Activated naive CD4-positive, alpha-beta T cell treated with anti-CD3 and anti-CD28 coated beads for 36 hours (primary cell): ENCODE data around the gene ZMIZ1. TPM values are rescaled to one million over a fixed set of nuclear protein-coding genes. Genes with fewer than 3 reads are reported as not detected.

Experiments used
- CTCF ChIA-PET: fragments of 350-600 bp; sonication (Branson Sonifier 250); formaldehyde crosslinking; loops from one replicate; lab custom pipeline; 2021; ENCODE audit warnings: antibody characterized with exemption; lab: Charles Lee
- DNase-seq: peaks from one replicate; pipeline ENCODE4 v3.0.0-alpha.2; 2020
- H3K27ac Mint-ChIP-seq: one replicate; pipeline ENCODE4 v1.8.0; 2021; ENCODE audit warnings: mild to moderate bottlenecking, mixed read lengths
- H3K27me3 Mint-ChIP-seq: one replicate; pipeline ENCODE4 v1.8.0; 2021; ENCODE audit warnings: low read depth, mixed read lengths
- H3K36me3 Mint-ChIP-seq: one replicate; pipeline ENCODE4 v1.8.0; 2021; ENCODE audit warnings: low read depth, mixed read lengths
- H3K4me1 Mint-ChIP-seq: one replicate; pipeline ENCODE4 v1.8.0; 2021; ENCODE audit warnings: low read depth, mixed read lengths
- H3K4me3 Mint-ChIP-seq: one replicate; pipeline ENCODE4 v1.8.0; 2021; ENCODE audit warnings: mild to moderate bottlenecking, moderate library complexity, mixed read lengths
- H3K9me3 Mint-ChIP-seq: one replicate; pipeline ENCODE4 v1.8.0; 2021; ENCODE audit warnings: mixed read lengths
- intact Hi-C: fragments of 100-400 bp; cut with micrococcal nuclease; formaldehyde crosslinking; loops from one replicate; pipeline ENCODE4 v1.15.1; 2023
- total RNA-seq, 2 experiments: library from RNA; stranded (reverse); gene quantifications; one replicate each; pipeline ENCODE4 v1.2.3, GENCODE V29; 2021

ZMIZ1 gene
- total RNA-seq, 2 experiments from 2014 or later, result 15.6 to 18.3 TPM

DNA sequence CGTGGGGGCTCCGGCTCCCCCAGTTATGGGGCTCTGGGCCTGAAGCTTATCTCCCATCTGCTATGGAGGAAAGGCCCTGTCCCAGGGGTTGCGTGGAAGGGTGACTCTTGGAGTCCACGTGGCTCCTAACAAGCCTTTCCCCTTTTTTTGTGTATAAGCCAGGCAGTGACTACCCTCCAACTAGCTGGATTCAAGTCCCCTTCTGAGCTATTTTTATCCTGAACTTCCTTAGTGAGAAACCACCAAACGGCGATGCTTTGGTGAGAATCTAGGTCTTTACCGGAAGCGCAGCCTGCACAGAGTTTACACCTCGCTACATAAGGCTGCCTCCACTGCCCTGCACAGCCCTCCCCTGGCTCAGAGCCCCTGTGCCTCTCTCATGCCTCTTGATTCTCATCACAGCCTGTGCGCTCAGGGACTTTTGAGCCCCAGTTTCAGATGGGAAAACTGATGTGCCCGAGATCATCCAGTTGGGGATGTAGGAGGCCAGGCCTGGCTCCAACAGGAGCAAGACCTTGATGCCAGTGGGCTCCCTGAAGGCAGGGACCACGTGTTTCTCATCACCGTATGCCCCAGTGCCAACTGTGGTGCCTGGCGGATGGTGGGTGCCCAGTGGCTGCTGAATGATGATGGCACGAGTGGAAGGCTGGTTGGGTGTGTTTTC is 176.2 kb downstream of the ZMIZ1 start:
- intact Hi-C loops, result loop anchor here (1.0 to 10.0 kb wide), 4 partner anchors 41 to 957 kb away; partner anchors contain the start of genes NUTM2E and TMEM254
- DNase-seq, result peak; percentile 66
- peaks cover 11% of the 10 kb centered on the region for H3K36me3 Mint-ChIP-seq
- peak overlapping the region; percentile 80 for H3K4me3 Mint-ChIP-seq
- CTCF ChIA-PET, result interaction anchor here (0.6 to 1.3 kb wide), 6 partner anchors 13 to 223 kb away, joined by 3 to 5 read pairs (median 3); no protein-coding TSS in a partner anchor
- H3K4me1 Mint-ChIP-seq, result peaks cover 64% of the 10 kb centered on the region
- H3K27me3 Mint-ChIP-seq, result no peaks in the 10 kb centered on the region
- peak overlapping the region; percentile 80 for H3K27ac Mint-ChIP-seq
- H3K9me3 Mint-ChIP-seq, result no peaks in the 10 kb centered on the region

GRCh38 chr10:79245539-79246208 is 176.9 kb downstream of the ZMIZ1 start:
- H3K4me3 Mint-ChIP-seq, result peak overlapping the region; percentile 80
- peaks cover 11% of the 10 kb centered on the region for H3K36me3 Mint-ChIP-seq
- intact Hi-C loops, result loop anchor here (10.0 kb wide), 2 partner anchors 579 to 829 kb away; partner anchors contain the start of genes NUTM2E and TMEM254
- CTCF ChIA-PET, result interaction anchor here (0.6 to 1.1 kb wide), 2 partner anchors 10 to 190 kb away, joined by 4 to 5 read pairs; no protein-coding TSS in a partner anchor
- H3K4me1 Mint-ChIP-seq, result peaks cover 68% of the 10 kb centered on the region
- no peaks in the 10 kb centered on the region for H3K27me3 Mint-ChIP-seq
- peak overlapping the region; percentile 80 for H3K27ac Mint-ChIP-seq
- H3K9me3 Mint-ChIP-seq, result no peaks in the 10 kb centered on the region
- DNase-seq, result no peak

DNA sequence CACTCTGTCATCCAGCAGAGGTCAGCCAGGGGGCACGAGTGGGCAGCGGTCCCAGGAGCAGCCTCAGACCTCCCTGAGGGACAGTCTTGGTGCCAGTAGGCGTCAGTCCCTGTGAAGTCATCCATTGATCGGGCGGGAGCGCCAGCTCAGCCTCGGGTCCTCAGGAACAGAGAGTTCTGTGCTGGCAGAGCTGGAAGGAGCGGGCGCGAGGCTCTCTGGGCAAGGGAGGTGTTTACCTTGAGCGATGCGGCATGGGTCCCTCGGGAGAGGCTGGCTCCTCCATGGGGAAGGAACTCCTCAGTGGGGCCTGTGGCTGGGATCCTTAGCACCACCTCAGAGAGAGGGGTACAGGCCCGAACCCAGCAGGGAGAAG is 177.4 kb downstream of the ZMIZ1 start:
- Mint-ChIP-seq H3K9me3 (no peaks in the 10 kb centered on the region), H3K36me3 (peaks cover 11% of the 10 kb centered on the region), H3K27ac (no peak overlapping the region), H3K4me1 (peaks cover 67% of the 10 kb centered on the region), H3K4me3 (no peak overlapping the region), H3K27me3 (no peaks in the 10 kb centered on the region)
- no peak for DNase-seq
- intact Hi-C loops, result loop anchor here (10.0 kb wide), 2 partner anchors 579 to 829 kb away; partner anchors contain the start of genes NUTM2E and TMEM254
- CTCF ChIA-PET, result interaction anchor here (1.1 to 1.2 kb wide), 2 partner anchors 10 to 18 kb away, joined by 3 to 4 read pairs; no protein-coding TSS in a partner anchor

GRCh38 chr10:79246606-79247275 is 178.0 kb downstream of the ZMIZ1 start:
- no peak for DNase-seq
- no peaks in the 10 kb centered on the region for H3K27me3 Mint-ChIP-seq
- intact Hi-C loops, result loop anchor here (1.0 to 10.0 kb wide), 3 partner anchors 39 to 828 kb away; partner anchors contain the start of genes NUTM2E and TMEM254
- no peaks in the 10 kb centered on the region for H3K9me3 Mint-ChIP-seq
- CTCF ChIA-PET, result interaction anchor here (1.1 to 1.2 kb wide), 2 partner anchors 11 to 19 kb away, joined by 3 to 4 read pairs; no protein-coding TSS in a partner anchor
- no peak overlapping the region for H3K27ac Mint-ChIP-seq
- peaks cover 61% of the 10 kb centered on the region for H3K4me1 Mint-ChIP-seq
- peaks cover 11% of the 10 kb centered on the region for H3K36me3 Mint-ChIP-seq
- H3K4me3 Mint-ChIP-seq, result no peak overlapping the region

- Mint-ChIP-seq H3K36me3 (peaks cover 11% of the 10 kb centered on the region), H3K4me1 (peaks cover 58% of the 10 kb centered on the region), H3K4me3 (peak overlapping the region; percentile 17), H3K27ac (peak overlapping the region; percentile 81), H3K27me3 (no peaks in the 10 kb centered on the region), H3K9me3 (no peaks in the 10 kb centered on the region)
- DNase-seq, result peak; percentile 55
- intact Hi-C loops, result loop anchor here (1.0 to 10.0 kb wide), 3 partner anchors 38 to 827 kb away; partner anchors contain the start of genes NUTM2E and TMEM254
- CTCF ChIA-PET, result interaction anchor here (1.2 kb wide), 2 partner anchors 19 to 99 kb away, joined by 3 read pairs; partner anchors contain the start of gene PPIF
Measured at GRCh38 chr10:79247373-79248137, 178.8 kb downstream of the ZMIZ1 start.

DNA sequence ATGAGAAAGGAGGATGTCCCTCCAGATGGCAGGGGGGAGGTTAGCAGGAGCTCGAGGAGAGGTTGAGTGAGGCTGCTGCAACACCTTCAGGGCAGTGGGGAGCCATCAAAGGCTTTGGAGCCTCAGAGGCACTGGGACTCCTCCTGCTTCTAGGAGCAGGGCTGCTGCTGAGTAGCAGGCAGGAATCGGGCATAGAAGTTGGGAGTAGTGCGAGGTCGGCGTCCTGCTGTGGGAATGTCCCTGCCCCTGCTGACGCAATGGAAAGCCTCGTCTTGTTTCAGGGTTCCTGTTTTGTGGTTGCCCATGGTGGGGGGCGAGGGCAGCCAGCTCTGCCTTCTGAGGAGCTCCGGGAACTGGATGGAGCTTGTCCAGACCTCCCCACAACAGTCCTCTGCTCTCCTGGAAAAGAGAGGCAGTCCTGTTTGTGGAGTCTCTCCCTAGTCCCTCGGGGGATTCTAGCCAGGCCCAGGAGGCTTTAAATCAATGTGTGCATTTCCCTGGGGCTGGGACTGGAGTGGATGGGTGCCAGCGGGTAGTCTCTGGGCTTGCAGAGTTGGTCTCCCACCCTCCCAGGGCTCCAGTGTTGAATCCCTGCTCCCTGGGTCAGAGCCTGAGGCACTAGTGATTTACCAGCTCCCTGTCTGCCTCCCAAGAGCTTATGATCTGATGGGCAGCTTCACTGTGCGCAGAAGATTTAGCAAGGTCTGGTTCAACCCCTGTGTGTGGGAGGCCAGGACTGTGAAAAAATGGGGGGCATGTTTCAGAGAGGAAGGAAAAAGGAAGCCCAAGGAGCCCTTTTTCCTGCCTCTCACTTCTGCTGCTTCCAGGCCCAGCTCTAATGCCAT is 179.8 kb downstream of the ZMIZ1 start:
- Mint-ChIP-seq H3K36me3 (peaks cover 11% of the 10 kb centered on the region), H3K27ac (peak overlapping the region; percentile 81), H3K9me3 (no peaks in the 10 kb centered on the region), H3K4me1 (peaks cover 58% of the 10 kb centered on the region), H3K4me3 (peak overlapping the region; percentile 17), H3K27me3 (no peaks in the 10 kb centered on the region)
- peak; percentile 52 for DNase-seq
- intact Hi-C loops, result loop anchor here (1.0 to 10.0 kb wide), 3 partner anchors 75 to 826 kb away; partner anchors contain the start of genes NUTM2E and TMEM254
- CTCF ChIA-PET, result interaction anchor here (1.2 kb wide), 1 partner anchor 98 kb away, joined by 3 read pairs; the partner anchor contains the start of gene PPIF

- Mint-ChIP-seq H3K27ac (peak overlapping the region; percentile 73), H3K27me3 (no peaks in the 10 kb centered on the region), H3K36me3 (peaks cover 7% of the 10 kb centered on the region), H3K4me3 (peak overlapping the region; percentile 37), H3K9me3 (no peaks in the 10 kb centered on the region), H3K4me1 (peaks cover 50% of the 10 kb centered on the region)
- DNase-seq, result peak; percentile 61
- CTCF ChIA-PET, result interaction anchor here (0.8 to 1.7 kb wide), 3 partner anchors 8 to 97 kb away, joined by 3 to 4 read pairs (median 3); no protein-coding TSS in a partner anchor
- intact Hi-C loops, result loop anchor here (1.0 to 10.0 kb wide), 3 partner anchors 74 to 825 kb away; partner anchors contain the start of genes NUTM2E and TMEM254
Measured at GRCh38 chr10:79249186-79250121, 180.7 kb downstream of the ZMIZ1 start.

GRCh38 chr10:79250259-79250658 is 181.5 kb downstream of the ZMIZ1 start:
- H3K4me3 Mint-ChIP-seq, result no peak overlapping the region
- no peak for DNase-seq

GRCh38 chr10:79252450-79252849 is 183.7 kb downstream of the ZMIZ1 start:
- no peak overlapping the region for H3K4me3 Mint-ChIP-seq
- intact Hi-C loops, result no loop called here
- no peaks in the 10 kb centered on the region for H3K9me3 Mint-ChIP-seq
- no peak for DNase-seq
- peaks cover 29% of the 10 kb centered on the region for H3K4me1 Mint-ChIP-seq
- H3K36me3 Mint-ChIP-seq, result no peaks in the 10 kb centered on the region
- no peaks in the 10 kb centered on the region for H3K27me3 Mint-ChIP-seq
- CTCF ChIA-PET, result no interaction called here
- no peak overlapping the region for H3K27ac Mint-ChIP-seq

More at GRCh38 chr10:79250259-79250658, 181.5 kb downstream of the ZMIZ1 start:
- Mint-ChIP-seq H3K27ac (peak overlapping the region; percentile 13), H3K27me3 (no peaks in the 10 kb centered on the region), H3K9me3 (no peaks in the 10 kb centered on the region), H3K4me1 (peaks cover 42% of the 10 kb centered on the region), H3K36me3 (peaks cover 6% of the 10 kb centered on the region)
- CTCF ChIA-PET, result interaction anchor here (0.8 to 1.7 kb wide), 3 partner anchors 8 to 96 kb away, joined by 3 to 4 read pairs (median 3); no protein-coding TSS in a partner anchor
- intact Hi-C loops, result no loop called here

- Mint-ChIP-seq H3K9me3 (no peaks in the 10 kb centered on the region), H3K4me3 (no peak overlapping the region), H3K27me3 (no peaks in the 10 kb centered on the region), H3K36me3 (no peaks in the 10 kb centered on the region), H3K27ac (no peak overlapping the region), H3K4me1 (peaks cover 24% of the 10 kb centered on the region)
- intact Hi-C loops, result no loop called here
- CTCF ChIA-PET, result no interaction called here
- no peak for DNase-seq
Measured at GRCh38 chr10:79252971-79253370, 184.2 kb downstream of the ZMIZ1 start.
